ENCODE measurements around the gene SPECC1L.
A peak's percentile ranks its signal among the peaks of the same experiment; 100 is the strongest.

SPECC1L gene

DNA sequence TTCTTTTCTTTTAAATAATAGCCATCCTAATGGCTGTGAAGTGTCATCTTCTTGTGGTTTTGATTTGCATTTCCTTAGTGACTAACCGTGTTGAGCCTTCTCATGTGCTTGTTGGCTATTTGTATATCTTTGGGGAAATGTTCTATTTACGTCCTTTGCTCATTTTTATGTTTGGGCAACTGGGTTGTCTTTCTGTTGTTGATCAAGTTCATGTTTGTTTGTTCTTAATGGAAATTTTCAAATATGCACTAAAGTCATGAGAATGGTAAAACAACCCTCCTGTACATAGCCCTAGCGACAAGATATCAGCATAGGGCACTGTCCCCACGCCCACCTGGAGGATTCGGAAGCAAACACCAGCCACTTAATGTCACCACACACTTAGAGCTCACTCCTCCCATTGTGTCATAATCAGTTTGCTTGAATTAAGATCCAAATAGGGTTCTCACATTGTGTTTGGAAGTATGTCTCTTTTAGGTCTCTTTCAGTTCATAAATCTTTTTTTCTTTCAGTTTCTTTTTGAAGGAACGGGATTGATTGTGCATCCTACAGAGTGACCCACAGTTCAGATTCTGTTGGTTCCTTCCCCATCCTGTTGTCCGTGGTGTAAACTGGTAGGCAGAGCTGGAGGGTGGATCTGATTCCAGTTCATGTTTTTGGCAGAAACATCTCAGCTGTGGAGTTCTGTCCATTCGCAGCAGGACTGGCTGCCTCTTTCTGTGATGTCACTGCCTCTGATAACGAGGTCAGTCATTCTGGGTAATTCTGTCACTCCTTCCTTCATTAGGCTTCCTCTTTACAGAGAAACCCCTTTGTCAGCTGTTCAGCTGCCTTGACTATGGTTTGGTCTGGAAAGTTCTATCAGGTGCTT, 130.3 kb downstream of the SPECC1L start:
- DNase-seq = no peak

DNA sequence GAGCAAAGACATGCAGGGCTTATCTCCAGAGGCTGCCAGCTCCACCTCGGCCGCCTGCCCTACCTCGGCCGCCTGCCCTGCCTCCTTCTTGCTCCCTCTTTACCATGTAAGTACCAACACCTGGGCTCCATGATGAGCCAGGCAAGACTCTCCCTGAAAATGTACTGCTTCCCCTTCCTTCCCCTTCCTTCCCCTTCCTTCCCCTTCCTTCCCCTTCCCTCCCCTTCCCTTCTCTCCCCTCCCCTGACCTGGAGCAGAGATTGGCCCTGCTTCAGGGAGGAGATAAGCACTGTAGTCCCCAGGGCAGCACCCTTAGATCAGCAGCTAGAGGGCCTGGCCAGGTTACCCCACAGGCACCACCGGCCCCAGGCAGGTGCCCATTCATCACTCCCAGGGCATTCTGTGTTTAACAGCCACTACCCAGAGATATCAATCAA, 131.3 kb downstream of the SPECC1L start:
- no peak for DNase-seq

DNA sequence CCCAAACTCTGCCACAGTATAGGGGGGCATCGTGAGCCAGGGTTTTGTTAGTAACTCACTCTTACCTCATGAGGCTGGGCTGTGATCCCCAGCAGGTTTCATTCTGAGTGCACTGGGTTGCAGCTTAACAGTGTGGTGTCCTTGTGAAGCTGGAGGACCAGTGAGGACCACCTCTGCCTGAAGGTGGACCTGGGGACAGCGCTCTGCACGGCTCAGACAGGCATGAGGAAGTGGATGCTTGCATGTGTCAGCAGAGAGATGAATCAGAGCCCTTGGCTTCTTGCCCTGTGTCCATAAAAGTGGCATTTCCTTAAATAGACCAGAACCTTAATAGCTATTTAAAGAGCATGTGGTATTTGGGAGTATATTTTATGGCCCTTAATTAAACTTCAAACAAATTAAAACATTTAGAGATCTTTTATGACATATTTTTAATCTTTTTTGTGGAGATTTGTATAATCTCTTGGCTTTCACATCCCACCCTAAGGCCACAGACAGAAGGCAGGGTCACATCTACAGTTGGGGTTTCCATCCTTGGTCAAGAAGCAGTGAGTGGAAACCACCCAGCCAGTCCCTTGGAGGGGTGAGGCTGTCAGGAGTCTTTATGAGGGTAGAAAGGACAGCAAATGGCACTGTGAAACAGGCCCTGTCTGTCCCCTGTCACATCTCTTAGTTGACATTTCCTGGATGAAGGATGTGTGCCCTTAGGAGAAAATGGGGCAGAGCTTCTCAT, 132.0 kb downstream of the SPECC1L start:
- DNase-seq = no peak

DNA sequence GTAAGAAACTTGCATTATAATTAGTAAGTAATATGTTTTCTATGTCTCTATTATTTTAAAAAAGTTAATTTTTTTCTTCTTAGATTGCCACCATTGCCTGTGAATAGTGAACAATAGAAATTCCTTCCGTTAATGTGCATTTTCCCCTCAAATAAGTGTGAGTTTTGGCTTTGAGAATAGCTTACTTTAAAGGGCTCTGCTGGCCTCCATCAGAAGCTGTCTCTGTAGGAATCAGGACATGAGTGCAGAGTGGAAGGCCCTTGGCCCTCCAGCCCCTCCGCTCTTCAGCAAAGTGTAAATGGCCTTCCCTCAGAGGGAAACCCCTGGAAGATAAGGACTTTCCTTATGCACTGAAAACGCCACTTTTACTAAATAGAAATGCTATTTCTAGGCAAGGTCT, 132.7 kb downstream of the SPECC1L start:
- no peak for DNase-seq

DNA sequence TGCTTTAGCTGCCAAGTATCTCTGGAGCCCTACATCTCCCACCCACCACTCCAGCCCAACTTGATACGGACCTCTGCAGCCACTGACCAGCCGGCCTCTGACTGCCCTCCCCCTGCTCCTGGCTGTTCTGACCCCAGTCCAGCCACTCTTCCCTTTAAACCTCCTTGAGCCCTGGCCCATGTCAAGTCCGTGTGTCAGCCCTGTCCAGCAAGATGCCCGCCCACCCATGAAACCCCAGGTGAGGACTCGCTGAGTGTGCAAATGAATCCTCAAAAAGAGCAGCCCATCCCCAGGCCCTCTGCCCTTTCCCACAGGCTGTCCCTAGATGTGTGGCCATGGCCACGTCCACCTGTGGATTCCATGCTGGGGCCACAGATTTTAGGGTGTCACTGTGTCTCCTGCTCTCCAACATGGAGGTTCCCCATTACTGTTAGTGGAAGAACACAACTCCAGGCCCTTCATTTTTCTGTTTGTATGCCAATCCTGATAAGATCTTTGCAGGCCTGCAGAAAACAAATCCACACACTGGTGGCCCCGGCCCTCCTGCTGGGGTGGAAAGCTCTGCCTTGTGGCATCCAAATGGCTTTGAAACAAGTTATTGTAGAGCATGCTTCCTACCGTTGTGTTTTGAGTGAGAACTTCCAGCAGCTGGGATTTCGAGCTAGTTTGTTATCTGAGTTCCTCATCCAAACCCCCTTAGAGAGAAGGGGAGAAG, 134.1 kb downstream of the SPECC1L start:
- DNase-seq = no peak

DNA sequence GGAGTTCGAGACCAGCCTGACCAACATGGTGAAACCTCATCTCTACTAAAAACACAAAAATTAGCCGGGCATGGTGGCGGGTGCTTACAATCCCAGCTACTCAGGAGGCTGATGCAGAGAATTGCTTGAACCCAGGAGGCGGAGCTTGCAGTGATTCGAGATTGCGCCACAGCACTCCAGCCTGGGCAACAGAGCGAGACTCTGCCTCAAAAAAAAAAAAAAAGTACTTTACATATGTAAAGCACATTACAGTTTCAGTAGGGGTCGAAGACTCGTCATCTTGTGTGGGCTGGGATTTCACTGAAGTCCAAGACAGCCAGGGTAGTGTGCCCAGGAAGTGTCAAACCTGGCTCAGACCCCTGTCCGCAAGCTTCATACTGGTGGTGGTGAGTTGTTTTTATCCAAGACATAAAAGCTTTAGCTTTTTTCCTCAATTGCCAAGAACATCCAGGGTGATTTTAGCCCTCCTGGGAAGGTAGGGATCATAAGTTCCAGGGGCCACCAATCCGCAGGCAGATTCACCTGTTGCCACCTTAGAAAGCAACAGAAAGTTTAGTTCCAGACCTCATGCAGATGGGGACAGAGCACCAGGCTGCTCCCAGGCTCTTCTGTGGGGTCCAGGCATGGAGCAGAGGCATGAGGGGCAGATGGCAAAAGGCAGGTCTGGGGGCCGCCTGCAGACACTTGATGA, 135.1 kb downstream of the SPECC1L start:
- DNase-seq = no peak

DNA sequence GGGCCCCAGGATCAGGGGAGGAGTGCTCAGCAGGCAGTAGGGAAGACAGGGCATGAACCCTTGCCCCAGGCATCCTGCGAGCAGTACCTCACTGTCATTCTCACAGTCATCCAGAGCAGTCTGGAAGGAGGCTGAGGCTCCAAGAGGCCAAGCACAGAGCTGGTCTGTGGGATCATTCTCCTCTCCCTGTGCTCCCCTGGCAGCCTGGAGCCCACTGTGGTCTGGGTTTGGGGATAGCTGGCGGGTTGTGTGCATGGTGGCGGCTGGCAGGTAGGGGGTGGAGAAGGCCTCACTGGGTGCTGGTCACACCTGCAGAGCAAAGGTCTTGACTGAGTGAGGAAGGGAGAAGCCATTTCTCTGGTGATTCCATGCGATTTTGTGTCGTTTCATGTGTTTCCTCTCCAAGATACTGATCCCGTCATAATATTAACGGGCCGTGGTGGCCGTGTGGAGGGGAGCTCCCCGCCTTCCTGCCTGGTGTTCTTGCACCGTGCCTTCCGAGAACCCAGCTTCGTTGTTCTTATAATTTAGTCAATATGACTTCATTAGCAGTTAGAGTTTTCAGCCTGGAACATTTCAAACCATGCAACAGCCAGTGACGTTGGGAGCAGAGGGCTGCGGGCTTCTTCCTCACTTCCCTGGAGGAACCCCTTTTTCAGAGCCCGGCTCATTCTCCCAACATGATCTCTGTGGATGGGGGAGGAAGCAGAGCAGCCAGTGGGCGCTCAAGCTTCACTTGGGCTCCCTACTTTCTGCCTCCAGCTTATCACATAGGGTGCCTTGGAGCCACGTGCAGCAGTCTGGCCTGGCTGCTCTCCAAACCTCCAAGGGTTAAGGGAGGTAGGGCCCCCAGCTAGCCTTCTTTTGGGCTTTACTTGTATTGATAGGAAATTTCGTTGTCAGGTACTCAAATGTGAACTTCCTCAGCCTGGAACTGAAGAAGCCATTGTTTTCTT, 136.0 kb downstream of the SPECC1L start:
- DNase-seq = no peak

DNA sequence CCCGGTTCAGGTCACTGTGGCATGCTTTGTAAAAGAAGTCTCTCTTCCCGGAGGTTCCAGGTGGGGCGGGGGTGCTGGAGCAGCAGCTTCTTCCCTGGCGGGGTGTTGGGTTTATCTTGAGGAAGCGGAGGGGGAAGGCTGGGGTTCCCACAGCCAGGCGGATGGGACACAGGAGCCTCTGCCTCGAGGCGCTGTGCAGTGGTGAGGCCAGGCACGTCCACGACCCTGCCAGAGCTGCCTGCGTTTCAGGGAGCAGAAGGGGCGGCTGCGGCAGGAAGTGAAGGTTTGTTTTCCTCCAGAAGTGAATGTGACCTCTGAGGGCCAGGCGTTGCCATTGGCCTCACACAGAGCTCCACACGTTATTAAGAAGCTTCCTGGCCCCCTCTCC, 136.6 kb downstream of the SPECC1L start:
- no peak for DNase-seq

DNA sequence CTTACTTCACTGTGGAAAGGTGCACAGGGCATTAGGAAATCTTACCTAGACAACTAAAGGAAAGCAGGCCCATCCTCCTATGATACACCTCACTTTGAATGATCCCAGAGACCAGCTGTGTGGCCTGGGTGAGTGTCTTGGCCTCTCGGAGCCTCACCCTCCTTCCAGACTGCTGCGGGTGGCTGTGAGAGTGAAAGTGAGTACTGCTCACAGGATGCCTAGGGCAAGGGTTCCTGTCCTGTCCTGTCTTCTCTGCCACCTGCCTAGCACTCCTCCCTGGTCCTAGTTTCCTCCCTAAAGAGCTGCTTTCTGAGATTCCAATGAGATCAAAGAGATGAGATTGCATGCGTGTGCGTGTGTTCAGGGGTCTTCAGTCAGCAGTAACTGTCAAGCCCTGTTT, 137.3 kb downstream of the SPECC1L start:
- DNase-seq = no peak

DNA sequence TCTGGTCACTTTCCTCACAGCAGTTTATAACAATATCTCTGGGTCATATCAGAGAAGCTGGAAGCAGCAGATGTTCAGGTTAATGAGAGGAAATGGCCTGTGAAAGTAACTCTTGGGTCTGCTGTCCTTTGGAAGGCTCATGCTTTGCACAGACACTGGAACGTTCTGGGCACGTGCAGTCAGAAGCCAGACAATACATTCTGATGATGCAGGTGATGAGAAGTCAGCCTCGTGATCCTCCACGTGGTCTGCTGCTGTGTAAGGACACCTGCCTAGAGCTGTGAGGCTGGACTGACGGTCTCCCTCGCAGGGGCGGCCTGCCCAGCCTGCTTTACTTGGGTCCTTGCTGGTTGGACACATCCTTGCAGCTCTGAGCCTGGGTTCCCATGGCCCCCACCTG, 138.0 kb downstream of the SPECC1L start:
- no peak for DNase-seq

DNA sequence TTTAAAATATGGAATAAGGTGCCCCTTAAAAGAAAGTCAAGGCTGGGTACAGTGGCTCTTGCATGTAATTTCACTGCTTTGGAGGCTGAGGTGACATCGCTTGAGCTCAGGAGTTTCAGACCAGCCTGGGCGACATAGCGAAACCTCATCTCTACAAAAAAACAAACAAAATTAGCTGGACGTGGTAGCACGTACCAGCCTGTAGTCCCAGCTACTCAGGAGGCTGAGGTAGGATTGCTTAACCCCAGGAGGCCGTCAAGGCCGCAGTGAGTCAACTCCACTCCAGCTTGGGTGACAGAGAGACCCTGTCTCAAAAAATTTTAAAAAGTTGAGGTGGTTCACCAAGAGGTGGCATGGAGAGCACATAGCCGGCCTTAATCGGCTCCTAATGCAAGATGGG, 139.1 kb downstream of the SPECC1L start:
- DNase-seq = no peak

DNA sequence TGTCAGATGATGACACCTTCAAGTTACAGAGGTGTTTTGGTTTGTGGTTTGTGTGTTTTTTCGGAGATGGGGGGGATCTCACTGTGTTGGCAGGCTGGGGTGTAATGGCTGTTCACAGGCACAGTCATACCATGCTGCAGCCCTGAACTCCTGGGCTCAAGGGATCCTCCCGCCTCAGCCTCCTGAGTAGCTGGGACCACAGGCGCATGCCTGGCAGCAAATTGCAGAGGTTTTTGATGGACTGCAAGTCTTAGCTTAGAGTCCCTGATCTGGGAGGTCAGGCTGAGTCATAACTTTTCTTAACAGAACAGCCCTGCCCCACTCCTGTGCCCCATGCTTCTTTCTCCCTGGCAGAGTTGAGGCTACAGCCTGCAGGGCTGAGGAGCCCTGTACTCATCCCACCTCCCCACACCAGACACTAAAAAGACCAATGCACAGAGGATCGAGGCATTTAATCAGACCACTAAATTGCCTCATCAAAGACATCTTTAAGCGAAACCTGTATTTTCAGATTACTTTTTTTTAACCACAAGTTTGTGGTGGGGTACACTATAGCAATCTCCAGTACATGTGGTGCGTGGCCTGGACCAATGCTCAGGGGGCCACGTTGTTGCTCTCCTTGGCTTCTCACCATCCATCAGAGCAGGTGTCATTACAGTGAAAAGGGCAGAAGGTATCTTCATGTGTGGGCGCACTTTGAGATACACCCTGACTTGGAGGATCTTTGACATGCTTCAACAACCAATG, 139.7 kb downstream of the SPECC1L start:
- DNase-seq = no peak

DNA sequence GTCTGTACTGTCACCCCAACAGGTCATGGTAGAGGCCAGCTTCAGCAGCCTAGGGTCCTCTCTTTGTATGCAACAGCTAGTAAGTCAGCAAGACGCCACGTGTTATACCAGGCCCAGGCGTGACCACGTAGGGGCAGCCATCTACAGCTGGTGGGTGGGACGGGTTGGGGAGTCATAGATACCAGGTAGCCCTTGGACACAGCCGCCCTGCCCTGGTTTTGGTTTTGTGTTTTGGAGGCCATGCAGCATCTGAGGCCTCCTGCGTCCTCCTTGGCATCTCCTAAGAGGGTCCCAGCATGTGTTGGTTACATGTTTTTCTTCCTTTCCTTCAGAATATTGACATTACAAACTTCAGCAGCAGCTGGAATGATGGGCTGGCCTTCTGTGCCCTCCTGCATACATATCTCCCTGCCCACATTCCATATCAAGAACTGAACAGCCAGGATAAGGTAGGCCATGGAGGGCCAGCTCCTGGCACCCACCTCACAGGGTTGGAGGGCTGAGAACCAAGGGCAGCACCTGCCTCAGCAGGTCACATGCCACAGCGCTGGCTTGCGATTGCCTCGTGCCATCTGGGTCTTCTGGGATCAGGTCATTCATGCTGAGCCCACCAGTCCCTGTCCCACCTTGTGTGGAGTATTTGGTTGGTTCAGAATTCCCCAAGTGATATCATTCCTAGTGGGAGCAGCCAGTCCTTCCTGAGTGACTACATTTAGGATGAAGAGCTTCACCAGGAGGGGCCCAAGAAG, 140.8 kb downstream of the SPECC1L start:
- no peak for DNase-seq

DNA sequence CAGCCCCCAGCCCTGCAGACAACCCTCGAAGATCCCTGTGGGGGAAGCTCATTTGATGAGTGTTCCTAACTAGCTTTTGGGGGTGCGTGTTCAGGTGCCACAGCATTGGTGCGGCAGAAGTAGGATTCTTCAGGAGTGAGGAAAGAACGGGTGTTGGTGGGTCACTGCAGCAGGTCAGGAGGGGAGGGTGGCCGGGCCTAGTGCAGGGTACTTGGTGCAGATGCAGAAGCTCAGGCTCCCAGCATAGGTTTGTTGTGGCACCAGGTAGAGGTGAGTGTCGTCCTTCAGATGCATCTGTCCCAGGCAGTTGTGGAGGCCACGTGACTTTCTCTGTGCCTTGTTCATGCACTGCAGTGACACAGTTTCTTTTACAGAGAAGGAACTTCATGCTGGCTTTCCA, 141.6 kb downstream of the SPECC1L start:
- no peak for DNase-seq

DNA sequence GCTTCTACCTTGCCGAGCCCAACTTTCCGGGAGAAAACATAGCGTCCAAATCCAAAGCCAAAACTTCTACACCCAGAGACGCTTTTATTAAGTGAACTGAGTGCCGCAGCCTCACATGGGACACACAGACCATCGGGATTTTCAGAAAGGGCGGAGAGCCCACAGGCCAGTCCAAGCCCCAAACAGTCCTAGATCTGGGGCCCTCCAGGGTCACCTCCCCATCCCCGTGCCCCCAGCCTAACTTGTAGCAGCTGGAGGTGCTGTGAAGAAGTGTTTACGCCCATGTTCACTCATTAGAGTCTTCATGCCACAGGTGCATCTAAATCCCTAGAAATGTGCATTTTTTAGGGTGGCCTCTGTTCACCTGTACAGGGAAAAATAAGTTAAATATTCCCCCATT, 142.6 kb downstream of the SPECC1L start:
- DNase-seq = no peak

DNA sequence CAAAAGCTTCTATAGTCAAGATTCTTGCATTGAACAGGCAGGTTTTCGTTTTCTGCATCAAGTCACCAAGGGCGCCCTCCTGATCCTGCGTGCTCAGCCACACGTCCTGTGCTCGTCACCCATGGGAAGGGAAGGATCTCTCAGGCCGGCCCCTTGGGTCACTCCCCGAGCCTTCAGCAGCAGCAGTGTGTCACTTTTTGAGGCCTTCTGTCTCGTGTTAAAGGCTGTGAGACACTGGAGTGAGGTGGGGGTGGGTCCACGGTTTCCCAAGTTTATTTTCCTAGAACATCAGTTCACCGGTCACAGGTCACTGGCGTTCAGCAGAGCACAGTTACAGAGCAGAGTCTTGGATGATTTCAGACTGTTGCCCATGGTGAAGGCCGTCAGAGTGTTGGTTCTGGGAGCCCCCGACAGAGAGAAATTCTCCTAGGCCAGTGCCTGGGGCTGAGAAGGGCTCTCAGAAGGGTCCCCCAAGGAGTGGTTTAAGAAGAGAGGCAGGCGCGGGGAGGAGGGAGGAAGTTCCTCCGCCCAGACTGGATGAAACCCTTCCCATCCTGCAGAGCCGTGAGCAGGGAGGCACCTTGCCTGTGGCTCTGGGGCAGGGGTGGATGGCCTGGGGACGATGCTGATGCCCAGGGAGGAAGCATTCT, 143.2 kb downstream of the SPECC1L start:
- DNase-seq = no peak

DNA sequence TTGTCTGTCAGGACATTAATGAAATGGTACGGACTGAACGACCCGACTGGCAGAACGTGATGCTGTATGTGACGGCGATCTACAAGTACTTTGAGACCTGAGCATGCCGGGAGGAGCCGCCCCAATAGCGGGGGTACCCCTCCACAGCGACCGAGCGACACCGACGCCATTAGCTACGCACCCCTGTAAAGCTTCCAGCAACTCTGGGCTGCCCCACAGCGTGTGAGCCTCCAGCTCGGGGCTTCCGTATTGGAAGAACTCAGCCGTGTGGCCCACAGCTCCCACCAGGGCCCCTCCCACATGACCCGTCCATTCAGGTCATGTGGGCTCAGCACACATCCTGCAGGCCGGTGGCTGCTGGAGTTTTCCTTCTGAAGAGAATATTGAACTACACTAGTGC, 143.9 kb downstream of the SPECC1L start:
- no peak for DNase-seq

DNA sequence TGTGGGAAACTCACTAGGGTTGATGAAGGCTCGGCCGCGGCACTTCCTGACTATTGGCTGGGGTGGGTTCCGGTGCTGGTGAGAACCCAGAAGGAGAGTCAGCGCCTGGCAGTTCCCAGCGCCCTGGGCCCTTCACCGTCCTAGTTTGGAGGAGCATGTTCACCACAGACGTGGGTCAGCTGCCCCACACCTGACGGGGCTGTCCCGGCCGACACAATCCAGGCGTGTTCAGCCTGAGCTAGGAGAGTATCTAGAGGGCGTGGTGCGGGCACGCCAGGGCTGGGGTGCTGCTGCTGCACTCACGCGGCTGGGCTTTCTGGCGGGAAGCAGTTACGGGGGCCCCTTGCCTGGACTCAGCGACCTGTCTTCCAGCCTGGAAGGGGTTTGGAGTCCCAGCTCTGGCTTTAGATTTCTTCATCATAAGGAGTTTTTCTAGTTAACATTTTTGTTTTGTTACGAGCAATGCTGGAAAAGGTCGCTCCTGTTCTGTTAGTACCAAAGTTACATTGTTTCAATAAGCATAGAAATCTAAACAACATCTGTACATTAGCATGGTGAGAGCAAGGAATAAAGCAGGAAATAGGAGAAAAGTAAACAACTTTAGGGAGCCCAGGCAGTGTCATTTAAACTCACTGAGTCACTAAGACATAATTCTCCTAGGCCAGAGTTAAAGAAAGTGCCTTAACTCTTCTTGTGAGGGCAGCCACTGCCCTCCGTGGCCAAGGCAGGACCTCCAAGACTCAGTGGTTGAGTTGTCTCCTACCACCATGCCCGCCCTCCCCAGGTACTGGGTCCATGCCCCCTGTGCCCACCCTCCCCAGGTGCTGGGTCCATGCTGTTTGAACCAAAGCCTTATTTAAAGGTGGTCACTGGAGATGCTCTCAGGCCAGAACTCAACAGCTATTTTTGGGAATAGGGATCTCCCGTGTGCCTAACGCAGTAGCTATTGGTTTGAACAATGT, 144.6 kb downstream of the SPECC1L start:
- no peak for DNase-seq

DNA sequence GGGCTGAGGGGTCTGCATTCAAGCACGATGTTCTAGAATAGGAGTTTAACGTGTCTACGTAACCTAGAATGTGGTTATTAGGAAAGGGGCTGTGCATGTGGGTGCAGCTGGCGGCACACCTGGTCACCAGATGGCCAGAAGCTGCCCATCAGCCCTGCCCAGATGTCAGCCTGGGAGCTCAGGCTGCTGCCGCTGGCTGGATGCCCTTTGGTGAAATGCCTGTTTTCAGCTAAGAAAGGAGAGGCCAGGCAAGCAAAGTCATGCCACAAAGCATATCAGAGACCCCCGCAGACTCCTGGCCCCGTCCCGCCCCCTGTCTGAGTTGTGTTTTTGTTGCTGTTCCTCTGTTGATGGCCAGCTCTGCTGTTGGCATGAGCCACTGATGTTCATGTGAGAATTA, 145.5 kb downstream of the SPECC1L start:
- DNase-seq = peak; percentile 82 to 96
